Gastrocnemius medialis (tissue), 4 donors: ENCODE data around the gene DPEP1. TPM values are rescaled to one million over a fixed set of nuclear protein-coding genes. Genes with fewer than 3 reads are reported as not detected.
"Not testable (repeated sequence)": the region's sequence is repeated elsewhere in the genome, so short reads cannot be mapped to it uniquely, and the experiment has no call there.

ENCODE experiments used
- ATAC-seq, 2 donors: fragments of 150-250 bp; one replicate each; pipeline ENCODE4 v1.9.1; 2016
- DNase-seq, 2 donors: peaks; one replicate each; pipeline ENCODE4 v3.0.0-alpha.2; 2019
- H3K27ac ChIP-seq, 4 donors: fragments of 200-600 bp; sonication (generic); 1 replicate in 1 of 4; 2 replicates in 3 of 4; pipeline ENCODE4 v1.5.1; 2016 to 2018; ENCODE audit warnings: mild to moderate bottlenecking in 2 of 4, moderate library complexity in 1 of 4
- H3K27me3 ChIP-seq, 3 donors: fragments of 200-600 bp; sonication (generic) in 2 of 3; 1 replicate in 1 of 3; 2 replicates in 2 of 3; pipeline versions ENCODE4 v1.5.1 to v1.6.0; 2016 to 2019; ENCODE audit warnings: mild to moderate bottlenecking in 1 of 3, moderate library complexity in 1 of 3
- H3K36me3 ChIP-seq, 2 donors: fragments of 200-600 bp; sonication (generic) in 1 of 2; one replicate each; pipeline ENCODE4 v1.5.1; 2017 to 2018
- H3K4me1 ChIP-seq, 2 donors: fragments of 200-600 bp; sonication (generic) in 1 of 2; one replicate each; pipeline ENCODE4 v1.5.1; 2016 to 2017; ENCODE audit warnings: mild to moderate bottlenecking in 2 of 2
- H3K4me3 ChIP-seq, 4 donors: fragments of 200-600 bp; sonication (generic) in 3 of 4; 1 replicate in 1 of 4; 2 replicates in 3 of 4; pipeline ENCODE4 v1.5.1; 2016 to 2019; ENCODE audit warnings: mild to moderate bottlenecking in 2 of 4
- H3K9me3 ChIP-seq, 3 donors: fragments of 200-600 bp; sonication (generic) in 2 of 3; 1 replicate in 1 of 3; 2 replicates in 2 of 3; pipeline ENCODE4 v1.5.1; 2016 to 2019
- CTCF ChIP-seq, 5 experiments: fragments of 450-650 bp in 3 of 5; fragments of 200-600 bp in 2 of 5; sonication (generic) in 2 of 5; IDR thresholded peaks in 4 of 5; conservative IDR thresholded peaks in 1 of 5; 1 replicate in 4 of 5; 2 replicates in 1 of 5; pipeline ENCODE4 v1.5.1; 2016 to 2019; ENCODE audit warnings: antibody characterized with exemption in 5 of 5, mild to moderate bottlenecking in 3 of 5, moderate library complexity in 3 of 5
- POLR2A ChIP-seq, 2 donors: fragments of 450-650 bp; IDR thresholded peaks; one replicate each; pipeline ENCODE4 v1.6.1; 2017; ENCODE audit warnings: antibody characterized with exemption in 2 of 2, mild to moderate bottlenecking in 2 of 2, moderate library complexity in 2 of 2
- in situ Hi-C, 4 donors: fragments of 200-750 bp; cut with MboI; loops; one replicate each; pipeline versions ENCODE4 v1.15.0 to v1.8.0; 2017; ENCODE audit warnings: low sequenced_read_pairs in 4 of 4
- intact Hi-C: fragments of 100-400 bp; cut with DNase I; formaldehyde crosslinking; loops from one replicate; pipeline ENCODE4 v1.15.1; 2023; ENCODE audit warnings: low total_unique reads
- total RNA-seq, 4 donors: library from RNA; depleted of rRNA; stranded (reverse); fragments of >200 nt; gene quantifications; one replicate each; pipeline versions ENCODE4 v1.1.0 to v1.2.3, GENCODE V29; 2016

Gene DPEP1
- total RNA-seq, 4 donors from 2014 or later = not detected

- Histone ChIP-seq H3K27me3 (no peaks in the 10 kb centered on the region), H3K27ac (peak overlapping the region; percentile 86 to 91 (median 89)), H3K4me1 (peaks cover 18 to 19% of the 10 kb centered on the region in 2 donors), H3K4me3 (peak overlapping the region; percentile 96 to 100 (median 99)), H3K36me3 (peaks cover 0 to 4% of the 10 kb centered on the region in 2 donors), H3K9me3 (no peaks in the 10 kb centered on the region)
- intact Hi-C loops (loop anchor here (10.0 kb wide), 1 partner anchor 414 kb away; no protein-coding TSS in a partner anchor), in situ Hi-C loops (no loop called here)
- TF ChIP-seq POLR2A (IDR thresholded peaks at IDR 0.05) (no peak), CTCF (IDR thresholded peaks at IDR 0.05 in 4 of 5, conservative IDR thresholded peaks at IDR 0.05 in 1 of 5) (no peak)
- no peak for DNase-seq
- no peak for ATAC-seq
Measured at GRCh38 chr16:89658221-89658879, 44.9 kb downstream of the DPEP1 start.

GRCh38 chr16:89660146-89660545 lies 46.7 kb downstream of the DPEP1 start:
- Histone ChIP-seq H3K27me3 (no peaks in the 10 kb centered on the region), H3K9me3 (no peaks in the 10 kb centered on the region), H3K27ac (no peak overlapping the region), H3K36me3 (peaks cover 0 to 9% of the 10 kb centered on the region in 2 donors), H3K4me3 (no peak overlapping the region), H3K4me1 (peaks cover 18 to 19% of the 10 kb centered on the region in 2 donors)
- DNase-seq (no peak), ATAC-seq (no peak)
- intact Hi-C loops = no loop called here
- in situ Hi-C loops = no loop called here
- TF ChIP-seq CTCF (IDR thresholded peaks at IDR 0.05 in 4 of 5, conservative IDR thresholded peaks at IDR 0.05 in 1 of 5) = no peak
- TF ChIP-seq POLR2A (IDR thresholded peaks at IDR 0.05) = no peak

GRCh38 chr16:89661215-89661614 lies 47.8 kb downstream of the DPEP1 start:
- peaks cover 0 to 9% of the 10 kb centered on the region in 2 donors for H3K36me3 ChIP-seq
- H3K27me3 ChIP-seq = no peaks in the 10 kb centered on the region
- intact Hi-C loops (no loop called here), in situ Hi-C loops (no loop called here)
- no peaks in the 10 kb centered on the region for H3K9me3 ChIP-seq
- no peak overlapping the region for H3K4me3 ChIP-seq
- H3K27ac ChIP-seq = no peak overlapping the region
- peaks cover 16 to 18% of the 10 kb centered on the region in 2 donors for H3K4me1 ChIP-seq
- TF ChIP-seq CTCF (IDR thresholded peaks at IDR 0.05 in 4 of 5, conservative IDR thresholded peaks at IDR 0.05 in 1 of 5) (no peak), POLR2A (IDR thresholded peaks at IDR 0.05) (no peak)
- DNase-seq (no peak), ATAC-seq (no peak)

GRCh38 chr16:89664238-89664637 lies 50.8 kb downstream of the DPEP1 start:
- intact Hi-C loops, H3K27me3 ChIP-seq, H3K27ac ChIP-seq, H3K4me3 ChIP-seq, in situ Hi-C loops, H3K4me1 ChIP-seq, DNase-seq, H3K9me3 ChIP-seq, H3K36me3 ChIP-seq, ATAC-seq: not testable (repeated sequence)

GRCh38 chr16:89667000-89667399 lies 53.6 kb downstream of the DPEP1 start:
- ATAC-seq, H3K9me3 ChIP-seq, H3K27ac ChIP-seq, H3K27me3 ChIP-seq, in situ Hi-C loops, H3K4me3 ChIP-seq, DNase-seq, H3K4me1 ChIP-seq, intact Hi-C loops, H3K36me3 ChIP-seq: not testable (repeated sequence)

- ATAC-seq (no peak), DNase-seq (no peak)
- no peaks in the 10 kb centered on the region for H3K9me3 ChIP-seq
- peaks cover 0 to 9% of the 10 kb centered on the region in 2 donors for H3K36me3 ChIP-seq
- H3K4me1 ChIP-seq = no peaks in the 10 kb centered on the region
- intact Hi-C loops = no loop called here
- H3K4me3 ChIP-seq = no peak overlapping the region
- no peaks in the 10 kb centered on the region for H3K27me3 ChIP-seq
- in situ Hi-C loops = no loop called here
- TF ChIP-seq CTCF (IDR thresholded peaks at IDR 0.05 in 4 of 5, conservative IDR thresholded peaks at IDR 0.05 in 1 of 5) (no peak), POLR2A (IDR thresholded peaks at IDR 0.05) (no peak)
- no peak overlapping the region for H3K27ac ChIP-seq
Measured at GRCh38 chr16:89667633-89668032, 54.2 kb downstream of the DPEP1 start.
